HepG2 (cell line): Measurements from ENCODE around the gene SND1. TPM values are rescaled to one million over a fixed set of nuclear protein-coding genes. Genes with fewer than 3 reads are reported as not detected.

Source experiments
- ATAC-seq: fragments of 200-7000 bp; cut with Tn5 transposase; 3 replicates; pipeline ENCODE4 v1.9.1; 2020; ENCODE audit warnings: mild to moderate bottlenecking, moderate library complexity
- BruUV-seq: library from RNA; stranded (reverse); fragments of 400-500 nt; replicated peaks from 2 replicates; lab custom pipeline; 2021; lab: Mats Ljungman, UMichigan
- CTCF ChIA-PET: fragments of 300-600 bp; formaldehyde crosslinking; extraction: SDS; loops from one replicate; lab custom pipeline; 2021; ENCODE audit warnings: low total read pairs, inconsistent platforms, low intra/inter-chr PET ratio; lab: Yijun Ruan, JAX
- POLR2A ChIA-PET: fragments of 350-600 bp; sonication (Branson Sonifier 250); formaldehyde crosslinking; loops from one replicate; lab custom pipeline; 2020; ENCODE audit warnings: antibody characterized with exemption, inconsistent platforms; lab: Yijun Ruan, JAX
- DNase-seq: peaks from one replicate; pipeline ENCODE4 v3.0.0-alpha.2; 2015; ENCODE audit warnings: low spot score
- FAIRE-seq: peaks from 3 replicates; lab custom pipeline; 2011; peaks lifted over from hg19 to GRCh38; lab: Jason Lieb, UNC
- H2AFZ ChIP-seq: one replicate; pipeline ENCODE4 v1.6.1; 2011; ENCODE audit warnings: low read length, inconsistent platforms
- H3K27ac ChIP-seq: fragments of 300-600 bp; 3 replicates; pipeline ENCODE4 v1.8.0; 2011; ENCODE audit warnings: mixed run types, mild to moderate bottlenecking, mixed read lengths, low read length, inconsistent platforms; ENCODE audit not compliant: insufficient read depth; ENCODE audit errors: extremely low read length
- H3K27me3 ChIP-seq, 2 experiments: fragments of 200-600 bp in 1 of 2; 2 replicates in 1 of 2; 3 replicates in 1 of 2; pipeline versions ENCODE4 v1.6.0 to v1.8.0; 2011; ENCODE audit warnings: low read length in 2 of 2, mild to moderate bottlenecking in 2 of 2, moderate library complexity in 2 of 2, inconsistent platforms in 1 of 2; ENCODE audit not compliant: insufficient read depth in 2 of 2, control insufficient read depth in 1 of 2
- H3K36me3 ChIP-seq, 2 experiments: fragments of 200-600 bp in 1 of 2; replicated peaks in 1 of 2; 2 replicates in 1 of 2; 3 replicates in 1 of 2; pipeline versions ENCODE4 v1.5.1 to v1.8.0; 2011; ENCODE audit warnings: low read length in 2 of 2, inconsistent platforms in 1 of 2; ENCODE audit not compliant: insufficient read depth in 2 of 2, control insufficient read depth in 1 of 2
- H3K4me1 ChIP-seq: 2 replicates; pipeline ENCODE4 v1.5.1; 2012; ENCODE audit warnings: low read length, inconsistent platforms; ENCODE audit not compliant: insufficient read depth
- H3K4me2 ChIP-seq: 2 replicates; pipeline ENCODE4 v1.6.0; 2011; ENCODE audit warnings: low read depth, low read length, inconsistent platforms
- H3K4me3 ChIP-seq, 3 experiments: fragments of 200-600 bp in 1 of 3; sonication (generic), shearing (Covaris generic) in 1 of 3; replicated peaks in 1 of 3; 2 replicates each; pipeline ENCODE4 v1.5.1; 2011 to 2016; ENCODE audit warnings: low read length in 3 of 3, inconsistent platforms in 2 of 3, low read depth in 2 of 3, mild to moderate bottlenecking in 2 of 3, control low read depth in 1 of 3, mixed read lengths in 1 of 3; ENCODE audit not compliant: insufficient read depth in 1 of 3
- H3K79me2 ChIP-seq: one replicate; pipeline ENCODE4 v1.6.1; 2011; ENCODE audit warnings: low read length, inconsistent platforms; ENCODE audit not compliant: insufficient read depth
- H3K9ac ChIP-seq: 2 replicates; pipeline ENCODE4 v1.6.0; 2011; ENCODE audit warnings: mild to moderate bottlenecking, low read depth, low read length, inconsistent platforms; ENCODE audit not compliant: insufficient read depth
- H3K9me3 ChIP-seq: 2 replicates; pipeline ENCODE4 v1.5.1; 2012; ENCODE audit warnings: mild to moderate bottlenecking, low read length
- H4K20me1 ChIP-seq: 2 replicates; pipeline ENCODE4 v1.6.0; 2011; ENCODE audit warnings: inconsistent platforms, mild to moderate bottlenecking, low read length, moderate library complexity; ENCODE audit not compliant: insufficient read depth
- CEBPB ChIP-seq: IDR thresholded peaks from 2 replicates; pipeline ENCODE4 v1.6.1; 2011; ENCODE audit warnings: low read depth, low read length, improper control_type of control experiment, borderline replicate concordance
- GMEB1 ChIP-seq: sonication (generic); formaldehyde crosslinking; IDR thresholded peaks from 2 replicates; pipeline ENCODE4 v1.5.1; 2020; ENCODE audit warnings: missing genetic modification reagents, mild to moderate bottlenecking, borderline replicate concordance
- HIVEP1 ChIP-seq: sonication (generic); formaldehyde crosslinking; IDR thresholded peaks from 2 replicates; pipeline ENCODE4 v1.4.0; 2020; ENCODE audit warnings: mild to moderate bottlenecking, missing genetic modification reagents
- HNF1A ChIP-seq, 2 experiments: sonication (generic) in 1 of 2; formaldehyde crosslinking in 1 of 2; IDR thresholded peaks; 2 replicates each; pipeline versions ENCODE4 v1.4.0 to v1.6.1; 2016 to 2020; ENCODE audit warnings: borderline replicate concordance in 1 of 2, low read depth in 1 of 2, mild to moderate bottlenecking in 1 of 2, missing genetic modification reagents in 1 of 2
- SIN3A ChIP-seq: IDR thresholded peaks from 2 replicates; pipeline ENCODE4 v1.6.1; 2011; ENCODE audit warnings: low read depth, mild to moderate bottlenecking, control low read depth, low read length, borderline replicate concordance
- ZFX ChIP-seq: sonication (generic); formaldehyde crosslinking; IDR thresholded peaks from 2 replicates; pipeline ENCODE4 v1.4.0; 2020; ENCODE audit warnings: mild to moderate bottlenecking, low read depth, missing genetic modification reagents, moderate library complexity
- ZMYM2 ChIP-seq: sonication (generic); formaldehyde crosslinking; IDR thresholded peaks from 2 replicates; pipeline ENCODE4 v1.8.0; 2022; ENCODE audit warnings: mild to moderate bottlenecking, missing genetic modification reagents
- ZNF251 ChIP-seq: sonication (generic); formaldehyde crosslinking; IDR thresholded peaks from 2 replicates; pipeline ENCODE4 v1.9.0; 2021; ENCODE audit warnings: mild to moderate bottlenecking, missing genetic modification reagents
- ZNF44 ChIP-seq: sonication (generic); formaldehyde crosslinking; IDR thresholded peaks from 2 replicates; pipeline ENCODE4 v1.5.1; 2020; ENCODE audit warnings: mild to moderate bottlenecking, missing genetic modification reagents
- ZNF790 ChIP-seq: sonication (generic); formaldehyde crosslinking; IDR thresholded peaks from 2 replicates; pipeline ENCODE4 v1.8.0; 2022; ENCODE audit warnings: missing genetic modification reagents, mild to moderate bottlenecking, borderline replicate concordance
- WGBS: methylation state at CpG from one replicate; pipeline ENCODE4 v1.1.6; 2017; ENCODE audit warnings: low lambda C conversion rate; 5-methylcytosine and 5-hydroxymethylcytosine counted together
- in situ Hi-C: cut with HindIII; loops from 2 replicates; pipeline ENCODE4 v1.10.0; 2017; ENCODE audit warnings: low pct_unique_long_range_greater_than_20kb; ENCODE audit not compliant: extremely low pct_ligation_motif_present
- intact Hi-C: fragments of 100-400 bp; cut with micrococcal nuclease; formaldehyde crosslinking; loops from one replicate; pipeline ENCODE4 v1.10.0; 2022; ENCODE audit not compliant: unreplicated experiment
- polyA plus RNA-seq, 8 experiments: library from polyadenylated mRNA; depleted of rRNA in 3 of 8; stranded (reverse) in 7 of 8; unstranded in 1 of 8; fragments of >200 nt; fragmentation: Illumina TruSeq in 4 of 8; extraction: Trizol in 4 of 8; gene quantifications; 2 replicates each; pipeline versions ENCODE4 v1.2.1 to v1.2.3, GENCODE V29; 2011 to 2016; ENCODE audit warnings: low read depth in 4 of 8, missing spikeins in 1 of 8, mixed read lengths in 1 of 8; ENCODE audit not compliant: insufficient read depth in 1 of 8
- total RNA-seq, 5 experiments: library from RNA; depleted of rRNA; stranded (reverse); fragments of >200 nt; fragmentation: Illumina TruSeq; extraction: Trizol; gene quantifications; 2 replicates each; pipeline ENCODE4 v1.2.3, GENCODE V29; 2016; ENCODE audit warnings: low read depth in 1 of 5
- TF ChIP-seq, protein P1 (sequence below): sonication (generic); formaldehyde crosslinking; IDR thresholded peaks from 2 replicates; pipeline ENCODE4 v1.5.0; 2020; ENCODE audit warnings: missing genetic modification reagents

Gene SND1
- total and polyA plus RNA-seq, 2 of the 13 experiments (the other 11 are each of a cell fraction or from before 2014, with no cell fraction given), result 110 to 182 TPM

DNA sequence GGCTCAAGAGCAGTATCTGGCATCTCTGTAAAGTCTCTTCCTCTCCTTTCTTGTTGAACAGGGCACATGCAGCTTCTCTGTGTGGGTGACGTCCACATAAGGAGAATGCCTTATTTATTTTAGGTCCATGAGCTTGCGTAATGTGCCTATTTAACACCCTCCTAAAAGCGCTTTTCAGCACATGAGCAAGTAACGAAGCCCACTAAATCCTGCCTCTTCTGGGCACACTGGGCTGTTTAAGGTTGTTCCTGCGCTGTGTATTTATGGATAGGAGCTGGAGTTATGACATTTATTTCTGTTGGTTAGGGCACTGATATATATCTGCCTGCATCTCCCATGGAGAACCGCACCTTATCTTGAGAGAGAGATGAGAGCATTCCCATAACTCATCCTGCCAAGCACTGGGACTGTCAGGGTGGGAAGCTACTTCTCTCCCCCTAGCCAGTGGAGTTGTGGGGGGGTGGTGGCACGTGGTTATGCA lies 303.1 kb downstream of the SND1 start:
- BruUV-seq, result no TSS peak
- CTCF ChIA-PET, result no interaction called here

GRCh38 chr7:127957886-127958285 lies 305.9 kb downstream of the SND1 start:
- CTCF ChIA-PET, result no interaction called here
- POLR2A ChIA-PET, result no interaction called here
- Histone ChIP-seq H2AFZ (no peak overlapping the region), H3K36me3 (peaks cover 12 to 70% of the 10 kb centered on the region in 2 experiments), H3K4me2 (no peak overlapping the region), H3K4me1 (0 out of 2 replicates have a peak, but pooled peaks cover 14% of the 10 kb centered on the region), H3K9ac (no peak overlapping the region), H3K27me3 (no peaks in the 10 kb centered on the region), H3K4me3 (no peak overlapping the region), H3K27ac (no peak overlapping the region), H3K9me3 (no peaks in the 10 kb centered on the region), H4K20me1 (no peaks in the 10 kb centered on the region), H3K79me2 (no peaks in the 10 kb centered on the region)
- BruUV-seq, result no TSS peak
- DNase-seq (no peak), FAIRE-seq (no peak), ATAC-seq (no peak; the same call in 2 of the 3 replicates)
- intact Hi-C loops (no loop called here), in situ Hi-C loops (no loop called here)
- WGBS, result 74% methylated on average over 5 of the region's 5 CpGs
- TF ChIP-seq ZFX (CRISPR knock-in tag), result no peak
- no peak for TF ChIP-seq GMEB1 (CRISPR knock-in tag)
- TF ChIP-seq ZNF251 (CRISPR knock-in tag), result no peak
- no peak for TF ChIP-seq HIVEP1 (CRISPR knock-in tag)
- TF ChIP-seq HNF1A (IDR thresholded peaks at IDR 0.05; ENCODE audit: low read depth), result no peak
- TF ChIP-seq HNF1A (CRISPR knock-in tag; IDR thresholded peaks at IDR 0.05; ENCODE audit: borderline replicate concordance), result no peak
- TF ChIP-seq, protein P1, sequence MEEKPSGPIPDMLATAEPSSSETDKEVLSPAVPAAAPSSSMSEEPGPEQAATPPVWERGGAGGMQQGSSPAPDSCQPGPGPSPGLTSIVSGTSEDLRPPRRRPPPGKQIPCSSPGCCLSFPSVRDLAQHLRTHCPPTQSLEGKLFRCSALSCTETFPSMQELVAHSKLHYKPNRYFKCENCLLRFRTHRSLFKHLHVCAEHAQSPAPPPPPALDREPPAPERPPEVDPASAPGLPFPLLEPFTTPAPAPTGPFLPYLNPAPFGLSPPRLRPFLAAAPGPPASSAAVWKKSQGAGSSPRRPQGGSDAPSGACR (CRISPR knock-in tag), result no peak
- TF ChIP-seq ZNF44 (CRISPR knock-in tag), result no peak
- TF ChIP-seq SIN3A, result no peak

More for the DNA sequence above, 303.1 kb downstream of the SND1 start:
- peaks cover 13 to 73% of the 10 kb centered on the region in 2 experiments for H3K36me3 ChIP-seq
- no peak overlapping the region for H3K4me2 ChIP-seq
- H3K4me1 ChIP-seq, result no peaks in the 10 kb centered on the region
- H3K9me3 ChIP-seq, result no peaks in the 10 kb centered on the region
- H3K27ac ChIP-seq, result no peak overlapping the region
- H3K27me3 ChIP-seq, result no peaks in the 10 kb centered on the region
- FAIRE-seq, result no peak
- H3K9ac ChIP-seq, result no peak overlapping the region
- POLR2A ChIA-PET, result no interaction called here
- no peak for ATAC-seq
- in situ Hi-C loops, result no loop called here
- H4K20me1 ChIP-seq, result no peaks in the 10 kb centered on the region
- H3K79me2 ChIP-seq, result no peaks in the 10 kb centered on the region
- no peak for DNase-seq
- H2AFZ ChIP-seq, result no peak overlapping the region
- no peak overlapping the region for H3K4me3 ChIP-seq
- intact Hi-C loops, result no loop called here
- 100% methylated on average over 7 of the region's 7 CpGs for WGBS
- TF ChIP-seq ZNF790 (CRISPR knock-in tag), result no peak
- TF ChIP-seq CEBPB, result 0 out of 2 replicates have a peak, but pooled peaks have one; percentile 7
- no peak for TF ChIP-seq ZMYM2 (CRISPR knock-in tag)
